HFF-Myc (cell line): Measurements from ENCODE around the gene UMAD1.
A peak's percentile ranks its signal among the peaks of the same experiment; 100 is the strongest.

Experiments used
- DNase-seq: peaks from one replicate; pipeline ENCODE4 v3.0.0-alpha.2; 2011; ENCODE audit warnings: low read depth; ENCODE audit errors: extremely low read depth
- H3K4me3 ChIP-seq: replicated peaks from 2 replicates; pipeline ENCODE4 v1.5.1; 2011; ENCODE audit warnings: low read depth, mild to moderate bottlenecking, control low read depth, low read length
- CTCF ChIP-seq: IDR thresholded peaks from 2 replicates; pipeline ENCODE4 v1.5.1; 2012; ENCODE audit warnings: mild to moderate bottlenecking, low read depth, low read length, control low read depth; ENCODE audit errors: missing control alignments

Gene UMAD1

GRCh38 chr7:7861211-7861633, 220.7 kb downstream of the UMAD1 start:
- peak; percentile 19 for DNase-seq
- H3K4me3 ChIP-seq, result no peak overlapping the region
- TF ChIP-seq CTCF, result no peak

- H3K4me3 ChIP-seq, result no peak overlapping the region
- no peak for DNase-seq
- no peak for TF ChIP-seq CTCF
Observed at GRCh38 chr7:7862393-7862792, 221.8 kb downstream of the UMAD1 start.

GRCh38 chr7:7867846-7868571, 227.5 kb downstream of the UMAD1 start:
- H3K4me3 ChIP-seq, result no peak overlapping the region
- TF ChIP-seq CTCF, result no peak
- DNase-seq, result no peak

GRCh38 chr7:7868572-7868899, 228.0 kb downstream of the UMAD1 start:
- DNase-seq, result no peak
- H3K4me3 ChIP-seq, result no peak overlapping the region
- TF ChIP-seq CTCF, result no peak

GRCh38 chr7:7869036-7869435, 228.5 kb downstream of the UMAD1 start:
- no peak overlapping the region for H3K4me3 ChIP-seq
- no peak for DNase-seq
- TF ChIP-seq CTCF, result no peak

- H3K4me3 ChIP-seq, result no peak overlapping the region
- no peak for TF ChIP-seq CTCF
- DNase-seq, result no peak
Observed at GRCh38 chr7:7869651-7870050, 229.1 kb downstream of the UMAD1 start.

GRCh38 chr7:7870555-7870954, 230.0 kb downstream of the UMAD1 start:
- no peak for DNase-seq

More at GRCh38 chr7:7870555-7870954, 230.0 kb downstream of the UMAD1 start:
- no peak for TF ChIP-seq CTCF
- no peak overlapping the region for H3K4me3 ChIP-seq
